K562 (cell line): ENCODE results near the gene MFSD12. TPM values are rescaled to one million over a fixed set of nuclear protein-coding genes. Genes with fewer than 3 reads are reported as not detected.

Source experiments
- ATAC-seq: fragments of 200-7000 bp; cut with Tn5 transposase; 3 replicates; pipeline ENCODE4 v1.9.1; 2020; ENCODE audit warnings: moderate library complexity
- BruUV-seq: library from RNA; stranded (reverse); fragments of 400-500 nt; replicated peaks from 2 replicates; lab custom pipeline; 2021; lab: Mats Ljungman, UMichigan
- CTCF ChIA-PET: fragments of 300-600 bp; formaldehyde crosslinking; extraction: SDS; loops from one replicate; lab custom pipeline; 2021; ENCODE audit warnings: low intra/inter-chr PET ratio; lab: Yijun Ruan, JAX
- POLR2A ChIA-PET: fragments of 300-600, 350-650 bp; sonication (Branson Sonifier 250); formaldehyde crosslinking; extraction: SDS; loops from one replicate; lab custom pipeline; 2021; ENCODE audit warnings: antibody characterized with exemption, inconsistent platforms; lab: Yijun Ruan, JAX
- DNase-seq, 4 experiments: peaks; one replicate each; pipeline versions ENCODE4 v3.0.0 to v3.0.0-alpha.2; 2011 to 2018; ENCODE audit warnings: low spot score in 3 of 4, mixed read lengths in 3 of 4; ENCODE audit errors: extremely low read depth in 1 of 4
- FAIRE-seq: peaks from 2 replicates; lab custom pipeline; 2011; peaks lifted over from hg19 to GRCh38; lab: Jason Lieb, UNC
- H2AFZ ChIP-seq: 2 replicates; pipeline ENCODE4 v1.6.0; 2011; ENCODE audit warnings: low read depth, low read length, control low read depth, inconsistent platforms
- H3K27ac ChIP-seq: fragments of 200-600 bp; 3 replicates; pipeline ENCODE4 v1.8.0; 2011; ENCODE audit warnings: low read depth, mild to moderate bottlenecking, control low read depth, inconsistent platforms, low read length, moderate library complexity, mixed read lengths; ENCODE audit errors: extremely low read depth
- H3K27me3 ChIP-seq, 2 experiments: fragments of 300-600 bp in 1 of 2; 2 replicates in 1 of 2; 3 replicates in 1 of 2; pipeline versions ENCODE4 v1.6.0 to v1.8.0; 2011; ENCODE audit warnings: inconsistent platforms in 2 of 2, low read length in 2 of 2, mild to moderate bottlenecking in 1 of 2, mixed read lengths in 1 of 2, moderate library complexity in 1 of 2; ENCODE audit not compliant: control insufficient read depth in 2 of 2, insufficient read depth in 2 of 2
- H3K36me3 ChIP-seq: fragments of 300-600 bp; 3 replicates; pipeline ENCODE4 v1.8.0; 2011; ENCODE audit warnings: mild to moderate bottlenecking, low read length, inconsistent platforms; ENCODE audit not compliant: control insufficient read depth, insufficient read depth
- H3K4me1 ChIP-seq, 2 experiments: fragments of 200-600 bp in 1 of 2; replicated peaks in 1 of 2; 2 replicates in 1 of 2; 3 replicates in 1 of 2; pipeline versions ENCODE4 v1.5.1 to v1.8.0; 2011; ENCODE audit warnings: inconsistent platforms in 2 of 2, low read length in 2 of 2, mild to moderate bottlenecking in 1 of 2, mixed read lengths in 1 of 2, moderate library complexity in 1 of 2; ENCODE audit not compliant: control insufficient read depth in 2 of 2, insufficient read depth in 2 of 2
- H3K4me2 ChIP-seq: 2 replicates; pipeline ENCODE4 v1.6.1; 2011; ENCODE audit warnings: low read length, control low read depth, inconsistent platforms, mixed read lengths; ENCODE audit not compliant: insufficient read depth
- H3K4me3 ChIP-seq: fragments of 200-600 bp; sonication (generic), shearing (Covaris generic); 2 replicates; pipeline ENCODE4 v1.5.1; 2016; ENCODE audit warnings: control low read depth, inconsistent platforms
- H3K79me2 ChIP-seq: fragments of 200-600 bp; 3 replicates; pipeline ENCODE4 v1.8.0; 2011; ENCODE audit warnings: low read length, inconsistent platforms; ENCODE audit not compliant: control insufficient read depth, insufficient read depth
- H3K9ac ChIP-seq, 2 experiments: 2 replicates each; pipeline versions ENCODE4 v1.6.0 to v1.6.1; 2011; ENCODE audit warnings: low read depth in 2 of 2, low read length in 2 of 2, control low read depth in 1 of 2, inconsistent platforms in 1 of 2, mild to moderate bottlenecking in 1 of 2, mixed read lengths in 1 of 2; ENCODE audit not compliant: insufficient read depth in 1 of 2
- H3K9me1 ChIP-seq: one replicate; pipeline ENCODE4 v1.6.0; 2011; ENCODE audit warnings: inconsistent platforms, mild to moderate bottlenecking, low read length, moderate library complexity; ENCODE audit not compliant: control insufficient read depth, insufficient read depth
- H3K9me3 ChIP-seq: replicated peaks from 2 replicates; pipeline ENCODE4 v1.5.1; 2011; ENCODE audit warnings: low read depth, low read length, inconsistent platforms; ENCODE audit not compliant: control insufficient read depth, insufficient read depth
- H4K20me1 ChIP-seq: replicated peaks from 2 replicates; pipeline ENCODE4 v1.6.1; 2011; ENCODE audit warnings: low read length, inconsistent platforms, mixed read lengths; ENCODE audit not compliant: control insufficient read depth, insufficient read depth
- NCOR1 ChIP-seq: fragments of 450-650 bp; IDR thresholded peaks from 2 replicates; pipeline ENCODE4 v1.6.1; 2016; ENCODE audit warnings: mild to moderate bottlenecking, moderate library complexity
- PHTF2 ChIP-seq: fragments of 250-450 bp; sonication (Bioruptor Pico); IDR thresholded peaks from 2 replicates; pipeline ENCODE4 v1.5.0; 2021; ENCODE audit warnings: mild to moderate bottlenecking
- POLR2A ChIP-seq: fragments of 450-650 bp; conservative IDR thresholded peaks from 2 replicates; pipeline ENCODE4 v1.6.1; 2016
- SUPT5H ChIP-seq: fragments of 450-650 bp; IDR thresholded peaks from 2 replicates; pipeline ENCODE4 v1.6.1; 2016
- XRCC5 ChIP-seq: fragments of 200-400 bp; formaldehyde crosslinking; IDR thresholded peaks from 2 replicates; pipeline ENCODE4 v1.6.1; 2017; ENCODE audit warnings: low read depth, mild to moderate bottlenecking, low read length
- WGBS: fragments of 100-300 bp; shearing (Covaris generic); methylation state at CpG from one replicate; pipeline ENCODE4 v1.1.6; 2016; ENCODE audit warnings: low coverage, mixed read lengths; ENCODE audit not compliant: insufficient coverage; ENCODE audit errors: missing lambda C conversion rate; 5-methylcytosine and 5-hydroxymethylcytosine counted together
- in situ Hi-C: fragments of 300-500 bp; cut with MboI; formaldehyde crosslinking; loops from 4 replicates; pipeline ENCODE4 v1.15.0; 2018; ENCODE audit warnings: inconsistent platforms, mixed read lengths
- intact Hi-C: fragments of 100-400 bp; cut with micrococcal nuclease; formaldehyde crosslinking; loops from 2 replicates; pipeline ENCODE4 v1.14.2; 2022
- polyA plus RNA-seq, 8 experiments: library from polyadenylated mRNA; depleted of rRNA in 4 of 8; stranded (reverse) in 5 of 8; unstranded in 3 of 8; fragments of >200 nt; fragmentation: Nextera tagmentation in 2 of 8; fragmentation: Illumina TruSeq in 1 of 8; extraction: Ambion mirVana in 2 of 8; extraction: Trizol in 1 of 8; gene quantifications; 2 replicates each; pipeline versions ENCODE4 v1.2.1 to v1.2.3, GENCODE V29; 2011 to 2014; ENCODE audit warnings: inconsistent platforms in 1 of 8, missing spikeins in 1 of 8
- total RNA-seq, 7 experiments: library from RNA; depleted of rRNA in 6 of 7; stranded (reverse); fragments of >200 nt in 6 of 7; fragmentation: Illumina TruSeq in 2 of 7; extraction: Trizol in 2 of 7; gene quantifications; 2 replicates each; pipeline versions ENCODE4 v1.2.1 to v1.2.3, GENCODE V29; 2011 to 2021; ENCODE audit warnings: low replicate concordance in 1 of 7
- TF ChIP-seq, protein P1 (sequence below): conservative IDR thresholded peaks from 2 replicates; pipeline ENCODE4 v1.6.1; 2011; ENCODE audit warnings: low read depth, mild to moderate bottlenecking, low read length; ENCODE audit not compliant: control insufficient read depth

Gene MFSD12
- total and polyA plus RNA-seq, 9 of the 15 experiments (the other 6 are each of a cell fraction or from before 2014, with no cell fraction given) = 0.69 to 112 (median 31.8) TPM

DNA sequence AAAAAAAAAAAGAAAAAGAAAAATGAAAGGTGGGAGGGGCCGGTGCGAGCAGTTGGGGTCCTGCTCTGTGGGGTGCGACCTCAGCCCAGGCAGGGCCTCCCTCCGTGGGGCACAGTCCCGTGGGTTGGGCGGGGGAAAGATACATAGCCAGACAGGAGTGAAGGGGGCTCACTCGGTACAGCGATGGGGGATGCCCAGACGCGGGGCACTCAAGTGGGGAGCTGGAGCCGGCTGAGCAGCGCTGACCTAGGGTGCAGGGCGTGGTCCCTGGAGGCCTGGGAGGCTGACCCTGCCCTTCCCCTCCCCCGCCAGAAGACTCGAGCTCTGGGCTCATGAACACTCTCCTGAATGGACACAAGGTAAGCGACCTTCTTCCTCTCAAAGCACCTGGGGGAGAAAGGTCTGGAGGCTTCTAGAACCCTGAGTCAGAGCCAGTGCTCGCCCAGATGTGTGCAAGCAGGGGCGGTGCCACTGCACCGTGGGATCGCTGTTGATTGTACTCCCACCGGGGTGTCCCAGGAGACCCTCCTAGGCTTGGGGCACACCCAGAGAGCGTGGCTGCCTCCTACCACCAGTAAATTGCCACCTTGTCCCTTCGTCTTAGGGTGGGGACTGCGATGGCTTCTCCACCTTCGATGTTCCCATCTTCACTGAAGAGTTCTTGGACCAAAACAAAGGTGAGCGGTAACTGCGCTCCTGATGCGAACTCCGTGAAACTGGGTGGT lies 18.7 kb upstream of the MFSD12 start:
- POLR2A ChIA-PET = interaction anchor here (0.6 to 1.5 kb wide), 6 partner anchors 9 to 133 kb away, joined by 3 to 4 read pairs (median 3); no protein-coding TSS in a partner anchor
- in situ Hi-C loops = no loop called here
- Histone ChIP-seq H3K4me2 (peak overlapping the region; percentile 43), H3K4me1 (peaks cover 38 to 85% of the 10 kb centered on the region in 2 experiments), H3K27me3 (no peaks in the 10 kb centered on the region), H3K36me3 (peaks cover 41% of the 10 kb centered on the region), H3K9ac (peak overlapping the region in 1 of 2 experiments; percentile 66; a peak in 2 of 4 replicates), H4K20me1 (peaks cover 3% of the 10 kb centered on the region; the same call in 1 of the 2 replicates), H3K9me1 (peaks cover 5% of the 10 kb centered on the region), H3K4me3 (peak overlapping the region; percentile 11; the same call in 1 of the 2 replicates), H3K79me2 (peaks cover 20% of the 10 kb centered on the region), H2AFZ (no peak overlapping the region), H3K27ac (peak overlapping the region; percentile 12; the same call in 1 of the 3 replicates), H3K9me3 (no peaks in the 10 kb centered on the region)
- peak in 1 of 4 experiments; percentile 59 for DNase-seq
- BruUV-seq = no TSS peak
- WGBS = 62% methylated on average over 20 of the region's 29 CpGs
- TF ChIP-seq NCOR1 (no peak), PHTF2 (CRISPR knock-in tag) (no peak), POLR2A (peak; percentile 40), SUPT5H (peak; percentile 45; the same call in 1 of the 2 replicates), XRCC5 (no peak)
- TF ChIP-seq, protein P1, sequence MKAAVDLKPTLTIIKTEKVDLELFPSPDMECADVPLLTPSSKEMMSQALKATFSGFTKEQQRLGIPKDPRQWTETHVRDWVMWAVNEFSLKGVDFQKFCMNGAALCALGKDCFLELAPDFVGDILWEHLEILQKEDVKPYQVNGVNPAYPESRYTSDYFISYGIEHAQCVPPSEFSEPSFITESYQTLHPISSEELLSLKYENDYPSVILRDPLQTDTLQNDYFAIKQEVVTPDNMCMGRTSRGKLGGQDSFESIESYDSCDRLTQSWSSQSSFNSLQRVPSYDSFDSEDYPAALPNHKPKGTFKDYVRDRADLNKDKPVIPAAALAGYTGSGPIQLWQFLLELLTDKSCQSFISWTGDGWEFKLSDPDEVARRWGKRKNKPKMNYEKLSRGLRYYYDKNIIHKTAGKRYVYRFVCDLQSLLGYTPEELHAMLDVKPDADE = 0 out of 2 replicates have a peak, but pooled peaks have one; percentile 35
- no peak for ATAC-seq
- FAIRE-seq = no peak
- CTCF ChIA-PET = no interaction called here
- intact Hi-C loops = no loop called here
